A204.1 (cell line): ENCODE measurements around the gene NRG2.

ENCODE experiments used
- FAIRE-seq: peaks from 2 replicates; lab custom pipeline; 2012; peaks lifted over from hg19 to GRCh38; lab: Jason Lieb, UNC

NRG2 gene

DNA sequence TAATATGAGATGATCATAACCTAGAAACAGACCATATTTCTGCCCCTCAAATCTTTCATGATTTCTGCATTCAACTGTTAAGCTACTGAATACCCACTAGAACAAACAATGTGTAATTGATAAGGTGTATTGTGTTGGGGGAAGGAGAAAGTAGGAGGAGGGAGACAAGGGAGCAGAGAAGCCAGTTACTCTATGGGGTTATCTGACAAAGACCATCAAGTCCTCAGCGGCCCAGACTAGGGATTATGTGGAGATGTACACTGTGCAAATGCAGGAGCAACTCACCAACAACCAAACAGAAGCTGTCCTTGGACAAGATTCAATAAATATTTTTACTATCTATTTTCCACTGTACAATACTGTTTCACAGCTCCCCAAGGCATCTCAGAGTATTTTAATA lies 2.7 kb downstream of the NRG2 start:
- no peak for FAIRE-seq

DNA sequence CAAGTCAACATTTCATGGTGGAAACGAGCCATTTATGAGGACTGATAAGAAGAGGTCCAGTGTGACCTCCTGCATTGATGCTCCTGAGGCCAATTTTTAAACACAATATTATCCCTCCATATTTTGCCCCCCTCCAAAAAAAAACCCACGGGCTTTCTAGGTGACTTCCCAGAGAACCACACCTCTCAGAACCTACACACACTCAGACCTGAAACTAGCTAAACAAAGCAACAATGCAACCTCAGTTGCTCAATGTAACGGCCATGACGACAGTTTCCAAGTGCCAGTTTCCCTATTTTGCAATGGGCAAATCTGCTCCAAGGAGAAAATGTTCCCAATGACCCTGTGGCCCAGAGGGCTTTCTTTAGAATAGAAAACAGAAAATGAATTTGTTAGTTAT lies 3.5 kb downstream of the NRG2 start:
- no peak for FAIRE-seq

DNA sequence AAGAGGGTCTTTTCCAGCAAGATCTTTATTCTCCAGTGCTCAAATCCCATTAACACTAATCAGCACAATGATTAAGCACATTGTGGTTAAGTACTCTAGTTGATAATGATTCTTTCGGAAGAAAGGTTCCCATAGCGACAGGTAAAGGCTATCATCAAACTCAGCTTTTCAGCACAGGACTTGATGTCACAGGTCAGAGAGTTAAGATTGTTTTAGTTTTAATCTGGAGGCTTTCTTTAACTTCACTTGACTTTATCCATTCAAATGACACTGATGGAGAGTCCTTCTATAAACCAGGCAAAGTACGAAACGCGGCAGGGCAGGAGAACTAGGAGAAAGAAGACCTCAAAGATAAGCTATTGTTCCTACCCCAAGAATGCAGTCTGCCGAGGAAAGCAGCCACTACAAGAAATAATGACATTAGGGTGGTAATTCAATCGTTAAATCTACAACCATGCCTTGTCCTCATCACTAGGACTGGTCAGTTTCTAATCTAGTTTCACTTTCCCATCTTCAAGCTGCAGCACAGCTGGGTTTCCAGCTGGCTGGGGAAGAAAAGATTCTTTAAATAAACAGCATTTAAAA lies 4.6 kb downstream of the NRG2 start:
- no peak for FAIRE-seq

DNA sequence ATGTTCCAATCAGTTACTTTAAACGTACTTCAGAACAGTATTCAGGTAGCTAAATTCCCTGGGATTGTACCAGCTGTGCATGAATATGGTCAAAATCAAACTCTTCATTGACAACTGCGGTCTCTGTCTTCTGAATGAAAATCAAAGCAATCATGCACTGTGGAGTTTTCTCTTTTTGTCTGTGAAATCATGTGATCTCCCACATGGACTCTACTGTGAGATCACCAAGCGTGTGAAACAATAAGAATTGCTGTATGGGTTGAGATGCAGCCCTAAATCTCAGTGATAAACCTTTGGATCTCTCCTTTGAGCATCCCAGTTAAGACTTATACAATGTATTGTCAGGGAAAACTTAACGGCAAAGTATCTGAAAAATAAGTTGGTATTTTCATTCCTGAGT lies 6.1 kb downstream of the NRG2 start:
- no peak for FAIRE-seq

DNA sequence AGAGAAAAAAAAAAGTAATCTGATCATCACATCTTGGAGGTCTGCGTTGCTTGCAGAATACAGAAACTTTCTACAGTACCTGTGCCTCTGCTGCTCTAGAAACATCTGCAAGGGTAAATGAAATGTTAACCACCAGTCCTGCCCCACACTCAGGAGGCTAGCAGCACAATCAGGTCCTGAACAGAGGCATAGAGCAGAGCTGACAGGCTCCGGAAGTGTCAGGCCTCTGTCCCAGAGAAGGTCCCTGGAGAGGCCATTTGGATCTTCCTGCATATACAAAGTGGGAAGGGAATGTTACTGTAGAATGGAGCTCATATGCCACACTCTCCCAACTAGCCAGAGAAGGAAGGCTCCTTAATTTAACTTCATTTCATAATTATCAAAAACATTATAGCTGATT lies 7.2 kb downstream of the NRG2 start:
- FAIRE-seq, result no peak

DNA sequence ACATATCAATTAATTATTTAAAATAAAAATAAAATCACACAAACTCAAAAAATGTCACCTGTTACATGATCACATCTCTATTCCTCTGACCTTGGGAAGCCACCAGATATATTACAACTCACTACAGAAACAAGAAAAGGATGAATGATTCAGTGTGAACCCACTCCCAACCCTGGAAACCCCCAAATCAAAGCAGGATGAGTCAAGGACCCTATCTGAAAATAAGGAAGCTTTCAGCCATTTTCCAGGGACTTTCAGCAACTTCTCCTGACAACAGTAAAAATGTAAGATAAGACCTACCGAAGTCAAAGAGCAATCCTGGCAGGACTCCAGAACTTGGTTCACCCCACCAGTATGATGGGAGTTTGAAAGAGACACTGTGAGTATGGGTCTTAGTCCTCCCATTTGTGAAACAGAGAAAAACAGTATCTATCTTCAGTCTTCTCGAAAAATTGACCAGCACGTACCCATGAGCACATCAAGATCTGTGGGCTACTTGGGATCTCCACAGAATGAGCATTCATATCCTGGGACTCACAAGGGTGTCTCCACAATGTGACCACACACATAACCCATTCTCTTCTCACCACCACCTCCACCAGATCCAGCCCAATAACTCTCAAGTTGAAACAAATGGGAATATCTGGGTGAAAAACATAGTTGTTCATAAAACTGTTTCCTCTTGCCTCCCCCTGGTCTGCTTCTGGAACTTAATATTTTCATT lies 9.9 kb downstream of the NRG2 start:
- no peak for FAIRE-seq

DNA sequence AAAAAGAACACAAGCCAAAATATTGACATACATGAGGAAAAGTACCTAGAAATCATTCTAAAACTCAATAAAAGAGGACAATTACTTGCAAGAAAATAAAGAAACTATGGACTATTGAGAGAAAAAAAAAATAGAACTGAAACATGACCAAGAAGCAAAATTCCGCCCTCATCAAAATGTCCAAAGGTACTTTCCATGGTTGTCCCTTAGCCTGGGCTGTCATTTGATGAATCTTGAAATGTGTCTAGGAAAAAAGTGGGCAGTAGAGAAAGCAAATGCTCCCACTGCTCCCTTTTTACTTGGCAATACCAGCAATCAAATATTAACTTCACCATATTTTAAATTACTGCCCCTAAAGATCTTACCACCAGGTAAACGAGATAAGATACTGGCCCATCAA lies 10.8 kb downstream of the NRG2 start:
- no peak for FAIRE-seq

DNA sequence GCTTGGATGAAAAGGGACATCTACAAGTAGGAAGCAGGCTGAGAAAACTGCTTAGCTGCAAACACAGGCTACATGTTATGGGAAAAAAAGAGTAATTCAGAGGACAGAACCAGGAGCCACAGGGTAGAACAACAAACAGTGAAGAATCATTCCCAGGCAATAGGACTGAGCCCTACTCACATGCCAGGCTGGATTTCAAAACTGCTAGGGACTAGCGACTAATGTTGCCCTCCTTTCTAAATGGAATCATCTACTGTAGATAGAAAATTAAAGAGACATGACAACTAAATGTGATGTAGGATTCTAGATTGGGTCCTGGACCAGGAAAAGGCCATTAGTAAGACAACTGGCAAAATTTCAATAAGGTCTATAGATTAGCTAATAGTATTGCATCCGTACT lies 15.3 kb downstream of the NRG2 start:
- FAIRE-seq, result no peak

DNA sequence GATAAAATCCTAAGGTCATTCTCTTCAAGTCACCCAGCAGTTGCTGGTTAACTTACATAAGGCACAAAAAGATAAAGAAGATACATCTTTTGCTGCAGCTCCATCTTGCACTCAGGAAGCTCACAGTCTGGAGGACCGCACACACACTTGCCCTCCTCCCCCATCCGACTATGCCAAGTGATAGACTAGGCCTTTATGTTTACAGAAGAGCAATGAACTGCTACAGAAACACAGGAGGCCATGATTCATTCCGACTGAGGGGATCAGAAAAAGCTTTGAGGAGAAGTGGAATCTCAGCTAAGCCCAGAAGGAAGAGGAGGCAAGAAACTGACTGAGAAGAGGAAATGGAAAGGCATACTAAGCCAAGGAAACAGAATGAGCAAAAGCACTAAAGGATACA lies 17.4 kb downstream of the NRG2 start:
- no peak for FAIRE-seq

DNA sequence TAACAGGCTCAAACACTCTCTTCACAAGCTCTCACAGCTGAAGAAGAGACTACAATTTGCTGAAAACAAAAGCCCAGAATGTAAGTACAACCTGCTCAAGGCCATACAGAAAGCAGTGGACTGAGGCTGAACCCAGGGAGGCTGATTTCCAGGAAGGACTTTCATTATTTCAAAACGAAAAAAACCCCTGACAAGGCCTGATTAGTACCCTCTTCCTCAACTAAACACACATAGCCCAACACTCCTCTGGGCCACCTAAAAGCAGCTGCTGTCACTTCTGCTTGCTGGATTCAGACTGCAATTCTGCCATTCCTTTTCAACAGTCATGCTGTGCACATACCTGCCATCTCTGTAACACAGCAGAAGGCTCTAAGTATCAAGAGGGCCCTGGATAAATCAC lies 18.2 kb downstream of the NRG2 start:
- no peak for FAIRE-seq

DNA sequence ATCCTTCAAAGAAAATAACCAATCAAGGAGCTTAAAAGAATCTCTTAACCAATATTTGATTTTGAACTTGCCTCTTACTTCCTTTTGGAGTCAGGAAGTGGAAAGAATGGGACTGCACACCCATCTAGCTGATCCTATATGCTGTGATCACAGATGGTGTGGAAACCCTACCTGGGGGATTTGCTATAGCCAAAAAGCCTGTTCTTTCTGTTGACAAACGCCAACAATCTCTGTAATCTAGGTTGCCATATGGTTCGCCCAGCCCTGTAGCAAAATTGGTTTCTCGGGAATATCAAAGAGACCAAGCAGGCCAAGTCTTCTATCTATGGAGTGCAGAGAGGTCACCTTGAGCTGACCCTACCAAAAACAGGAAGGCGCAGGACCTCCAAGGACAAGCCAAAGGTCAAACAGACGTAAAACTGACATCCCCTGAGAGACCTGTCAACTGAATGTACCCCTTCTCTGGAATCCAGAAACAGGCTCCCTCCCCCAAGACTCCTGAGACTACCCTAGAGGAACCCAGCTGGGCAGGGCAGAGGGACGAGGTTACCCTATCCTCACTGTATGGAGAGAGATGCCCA lies 19.4 kb downstream of the NRG2 start:
- no peak for FAIRE-seq

DNA sequence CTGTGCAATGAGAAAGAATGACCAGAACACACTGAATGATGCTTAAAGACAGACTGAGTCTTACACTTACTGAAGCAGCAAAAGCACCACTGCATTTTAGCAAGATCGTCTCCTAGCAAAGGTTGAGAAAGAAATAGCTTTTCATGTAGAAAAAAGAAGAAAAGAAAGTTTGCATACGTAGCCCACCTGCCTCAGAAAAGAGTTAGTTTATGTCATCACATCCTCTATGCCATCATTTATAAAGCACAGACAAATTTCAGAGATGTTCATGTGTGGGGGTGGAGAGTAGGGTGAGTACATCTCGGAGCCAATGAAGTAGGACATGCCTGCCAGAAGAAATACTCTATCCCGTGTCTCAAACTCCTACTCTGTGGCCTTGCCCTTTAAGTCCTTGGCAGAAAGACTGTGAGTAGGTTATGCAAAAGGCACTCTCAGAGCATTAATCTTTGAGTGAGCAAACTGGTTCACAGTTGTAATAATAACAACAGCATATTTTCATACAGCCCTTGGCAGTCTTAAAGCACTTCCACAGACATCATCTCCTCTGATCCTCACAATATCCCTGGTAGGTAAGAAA lies 22.4 kb downstream of the NRG2 start:
- no peak for FAIRE-seq

DNA sequence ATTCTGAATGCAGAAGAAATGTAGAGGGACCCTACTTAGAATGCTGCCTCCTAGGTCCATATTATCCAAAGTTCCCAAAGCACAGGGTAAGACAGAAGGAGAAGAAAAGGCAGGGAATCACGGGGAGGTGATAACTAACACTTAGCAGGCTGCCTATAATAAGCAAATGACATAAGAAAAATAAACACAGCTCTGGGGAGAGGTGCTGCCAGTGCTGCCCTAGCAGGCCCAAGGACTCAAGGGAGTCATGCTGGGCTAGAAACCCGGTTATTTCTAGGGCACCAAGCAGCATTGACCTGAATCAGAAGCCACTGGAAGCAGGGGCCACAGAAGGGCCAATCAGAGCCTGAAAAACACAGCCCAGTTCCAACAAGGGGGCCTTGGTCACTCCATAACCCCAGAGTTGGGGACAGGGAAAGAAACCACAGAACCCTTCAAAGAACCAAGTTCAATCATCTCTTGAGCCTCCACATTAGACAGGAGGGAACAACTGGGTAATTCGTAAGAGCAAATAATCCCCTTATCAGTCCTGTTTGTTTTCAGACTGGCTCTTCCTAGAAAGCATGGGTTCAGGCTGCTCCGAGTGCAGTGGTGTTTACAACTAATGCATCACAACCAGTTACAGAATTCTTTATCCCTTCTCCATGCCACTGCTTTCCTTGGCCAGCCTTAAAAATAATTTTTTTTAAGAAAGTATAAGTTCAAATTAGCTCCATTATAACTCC lies 24.0 kb downstream of the NRG2 start:
- no peak for FAIRE-seq

DNA sequence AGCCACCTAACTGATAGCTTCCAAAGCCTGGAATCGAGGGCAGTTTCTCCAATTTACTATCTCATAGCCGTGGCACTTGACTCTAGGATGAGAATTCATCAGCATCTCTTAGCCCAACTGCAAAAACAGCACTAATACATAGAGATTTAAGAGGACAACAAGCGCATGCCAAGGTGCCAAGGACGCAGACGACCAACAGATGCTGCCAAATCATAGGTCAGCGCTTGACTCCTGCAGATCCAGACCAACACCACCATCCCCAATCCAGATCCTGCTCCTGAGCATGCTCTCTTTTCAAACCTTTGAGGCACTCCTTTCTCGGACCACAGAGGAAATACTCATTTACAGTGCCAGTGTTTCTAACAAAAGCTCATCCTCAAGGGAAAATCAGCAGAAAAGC lies 24.6 kb downstream of the NRG2 start:
- no peak for FAIRE-seq

DNA sequence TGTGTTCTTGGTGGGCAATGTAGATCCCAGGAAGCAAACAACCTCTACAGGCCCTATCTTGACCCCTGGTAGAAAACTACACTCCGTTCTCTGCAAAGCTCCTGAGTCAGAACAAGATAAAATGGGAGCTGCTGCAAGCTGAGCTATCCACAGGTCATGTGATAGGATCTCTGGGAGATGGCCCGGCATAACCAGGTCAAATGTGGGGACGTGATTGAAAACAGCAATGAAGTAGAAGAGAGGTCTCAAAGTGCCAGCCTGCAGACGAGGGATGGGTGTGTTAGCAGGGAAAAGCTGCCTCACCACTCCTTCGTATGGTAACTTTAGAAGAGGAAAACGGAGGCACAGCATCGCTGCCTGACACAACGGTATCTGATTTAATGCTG lies 25.0 kb downstream of the NRG2 start:
- no peak for FAIRE-seq

DNA sequence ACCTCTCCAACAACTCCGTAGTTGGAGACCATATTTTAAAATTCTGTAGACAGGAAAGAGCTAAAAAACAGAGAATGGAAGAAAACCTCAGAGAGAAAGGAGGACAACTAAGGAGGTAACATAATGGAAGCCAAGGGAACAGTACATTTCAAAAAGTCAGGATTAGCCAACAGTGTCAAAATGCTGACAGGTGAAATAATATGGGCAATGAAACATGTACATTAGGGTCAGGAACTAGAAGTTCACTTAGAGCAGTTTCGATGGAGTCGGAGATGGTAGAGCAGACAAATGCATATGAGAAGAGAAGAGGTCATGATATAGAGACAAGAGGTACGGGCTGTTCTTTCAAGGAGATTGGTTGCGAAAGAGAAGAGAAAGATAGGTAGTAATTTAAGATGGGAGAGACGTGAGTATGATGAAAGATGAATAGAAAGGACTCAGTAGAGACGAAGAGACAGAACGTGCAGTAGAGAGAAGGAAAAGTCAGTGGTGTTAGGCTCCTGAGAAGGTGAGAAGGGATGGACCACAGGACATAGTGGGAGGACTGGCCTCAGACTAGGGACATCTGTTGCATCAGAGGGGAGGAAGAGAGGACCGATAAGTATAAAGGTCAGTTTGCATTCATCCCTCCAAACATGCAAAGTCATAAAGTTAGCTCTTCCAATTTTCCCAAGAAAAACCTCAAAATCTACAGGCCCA lies 25.6 kb downstream of the NRG2 start:
- FAIRE-seq, result no peak

DNA sequence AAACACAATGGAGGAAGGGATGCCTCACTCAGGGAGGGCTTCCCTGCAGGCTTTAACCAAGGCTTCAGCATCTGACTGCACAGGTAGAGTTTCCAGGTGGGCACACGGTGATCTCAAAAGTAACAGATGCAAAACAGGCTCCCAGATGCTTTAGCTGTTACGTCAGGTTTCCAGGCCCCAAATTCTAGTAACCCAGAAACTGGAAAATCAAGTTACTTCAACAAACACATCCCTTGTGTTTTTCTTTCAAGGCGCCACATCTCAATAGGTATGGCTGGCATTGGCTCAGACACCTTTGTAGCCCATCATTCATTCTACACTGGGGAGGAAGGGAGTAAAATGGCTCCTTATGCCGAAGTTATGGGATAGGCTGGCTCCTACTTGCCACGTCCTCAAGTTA lies 27.4 kb downstream of the NRG2 start:
- no peak for FAIRE-seq

DNA sequence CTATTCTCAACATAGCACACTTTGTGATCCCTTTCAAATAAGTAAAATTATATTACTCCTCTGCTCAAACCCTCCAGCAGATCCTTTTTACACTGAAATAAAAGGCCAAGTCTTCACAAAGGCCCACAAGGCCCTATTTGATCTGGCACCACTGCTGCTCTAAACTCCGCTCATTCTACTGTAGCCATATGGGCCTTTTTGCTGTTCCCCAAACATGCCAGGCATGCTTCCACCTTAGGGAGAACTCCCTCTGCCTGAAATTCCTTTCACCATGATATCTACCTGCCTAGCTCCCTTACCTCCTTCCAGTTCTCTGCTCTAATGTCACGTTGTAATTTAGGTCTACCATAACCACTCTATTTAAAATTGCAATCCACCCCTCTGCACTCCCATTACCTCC lies 28.3 kb downstream of the NRG2 start:
- FAIRE-seq, result no peak

DNA sequence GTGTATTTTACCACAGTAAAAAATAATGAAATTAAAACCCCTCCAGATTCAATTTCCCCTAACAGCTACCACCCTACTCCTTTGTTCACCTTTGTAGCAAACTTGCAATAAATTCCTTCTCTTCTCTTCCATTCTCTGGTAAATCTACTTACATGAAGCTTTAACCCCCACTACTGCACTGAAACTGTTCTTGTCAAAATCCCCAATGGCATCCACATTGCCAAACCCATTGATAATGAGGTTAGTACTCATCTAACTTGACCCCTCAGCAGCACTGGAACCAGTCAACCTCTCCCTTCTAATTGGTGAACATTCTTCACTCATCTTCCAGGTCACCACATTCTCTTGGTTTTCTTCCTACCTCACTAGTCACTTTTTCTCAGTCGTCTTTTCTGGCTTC lies 29.6 kb downstream of the NRG2 start:
- FAIRE-seq, result no peak

DNA sequence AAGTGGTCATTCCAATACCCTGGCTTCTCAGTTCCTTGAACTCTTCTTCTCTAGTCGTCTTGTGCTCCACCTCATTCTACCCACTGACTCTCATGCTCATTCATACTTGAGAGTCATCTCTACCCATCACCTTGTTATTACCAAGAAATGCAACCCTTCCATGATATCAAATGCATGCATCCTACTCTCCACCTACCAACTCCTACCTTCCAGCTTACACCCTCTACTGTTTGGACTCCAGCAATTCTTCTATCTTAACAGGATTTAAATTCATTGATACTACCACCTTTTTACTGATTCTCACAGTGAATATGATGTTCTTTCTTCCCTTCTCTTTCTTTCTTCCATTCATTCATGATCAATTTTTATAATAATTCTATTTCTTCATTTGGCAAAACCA lies 30.7 kb downstream of the NRG2 start:
- no peak for FAIRE-seq

DNA sequence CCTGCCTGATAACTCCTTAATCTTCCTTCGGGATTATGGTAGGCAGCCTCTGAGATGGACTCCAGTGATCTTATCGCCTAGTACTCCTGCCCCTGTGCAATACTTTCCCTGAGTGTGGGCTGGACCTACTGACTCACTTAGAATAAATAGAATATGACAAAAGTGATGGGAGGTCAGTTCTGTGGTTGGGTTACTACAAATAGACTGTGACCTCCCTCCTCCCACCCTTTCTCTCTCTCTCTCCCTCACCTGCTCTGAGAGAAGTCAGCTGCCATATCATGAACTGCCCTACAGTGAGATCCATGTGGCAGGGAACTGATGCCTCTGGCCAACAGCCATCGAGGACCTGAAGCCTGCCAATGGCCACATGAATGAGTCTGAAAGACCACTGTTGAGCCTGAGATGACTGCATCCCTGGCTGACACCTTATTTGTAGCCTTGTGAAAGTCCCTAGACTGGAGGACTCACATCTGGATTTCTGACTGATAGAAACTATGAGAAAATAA lies 31.7 kb downstream of the NRG2 start:
- FAIRE-seq, result no peak

DNA sequence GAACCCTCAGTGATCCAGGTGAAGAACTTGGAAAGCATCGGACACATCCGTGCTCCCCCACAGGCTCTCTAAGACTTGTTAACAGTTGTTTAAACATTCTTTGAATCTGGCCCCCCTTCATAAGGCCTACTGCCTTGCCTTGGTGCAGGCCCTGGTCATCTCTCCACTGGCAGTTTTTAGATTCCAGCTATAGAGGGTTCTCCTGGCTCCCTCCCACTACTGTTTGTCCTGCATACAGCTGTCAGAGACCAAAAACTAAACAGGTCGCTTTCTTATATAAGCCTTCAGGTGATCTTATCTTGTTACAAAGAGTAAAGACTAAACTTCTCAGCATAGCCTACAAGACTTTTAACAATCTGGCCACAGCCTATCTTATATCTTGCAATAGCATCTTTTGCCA lies 32.3 kb downstream of the NRG2 start:
- FAIRE-seq, result no peak
